ENCODE data around the gene ROBO1.
"Not testable (repeated sequence)": the region's sequence is repeated elsewhere in the genome, so short reads cannot be mapped to it uniquely, and the experiment has no call there.

The ROBO1 gene

GRCh38 chr3:79306934-79307570 lies 460.7 kb downstream of the ROBO1 start:
- Histone ChIP-seq H3K4me2 (no peak overlapping the region), H3K27ac (no peak overlapping the region), H3K27me3 (ENCODE audit: insufficient read depth, low read depth) (no peaks in the 10 kb centered on the region), H3K4me3 (IDR thresholded peaks at IDR 0.05; ENCODE audit: insufficient read depth, low read depth, low read length) (no peak overlapping the region), H3K36me3 (ENCODE audit: insufficient read depth) (no peaks in the 10 kb centered on the region), H3K79me2 (ENCODE audit: insufficient read depth, low read depth) (no peaks in the 10 kb centered on the region), H3K9ac (no peak overlapping the region), H4K20me1 (ENCODE audit: insufficient read depth) (no peaks in the 10 kb centered on the region), H2AFZ (ENCODE audit: low read depth) (no peak overlapping the region), H3K4me1 (ENCODE audit: low read depth, poor library complexity, severe bottlenecking) (no peaks in the 10 kb centered on the region)
- no peak for TF ChIP-seq CTCF (conservative IDR thresholded peaks at IDR 0.05; ENCODE audit: low read depth, low read length)

DNA sequence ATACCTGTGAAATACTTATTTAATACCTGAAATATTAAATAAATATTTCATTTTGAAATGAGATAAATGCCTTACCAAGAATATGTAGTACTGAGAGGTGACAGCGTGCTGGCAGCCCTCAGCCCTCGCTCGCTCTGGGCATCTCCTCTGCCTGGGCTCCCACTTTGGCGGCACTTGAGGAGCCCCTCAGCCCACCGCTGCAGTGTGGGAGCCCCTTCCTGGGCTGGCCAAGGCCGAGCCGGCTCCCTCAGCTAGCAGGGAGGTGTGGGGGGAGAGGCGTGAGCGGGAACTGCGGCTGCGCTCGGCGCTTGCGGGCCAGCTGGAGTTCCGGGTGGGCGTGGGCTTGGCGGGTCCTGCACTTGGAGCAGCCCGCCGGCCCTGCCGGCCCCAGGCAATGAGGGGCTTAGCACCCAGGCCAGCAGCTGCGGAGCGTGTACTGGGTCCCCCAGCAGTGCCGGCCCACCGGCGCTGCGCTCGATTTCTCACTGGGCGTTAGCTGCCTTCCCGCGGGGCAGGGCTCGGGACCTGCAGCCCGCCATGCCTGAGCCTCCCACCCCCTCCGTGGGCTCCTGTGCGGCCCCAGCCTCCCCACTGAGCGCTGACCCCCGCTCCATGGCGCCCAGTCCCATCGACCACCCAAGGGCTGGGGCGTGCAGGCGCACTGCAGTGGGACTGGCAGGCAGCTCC lies 467.7 kb downstream of the ROBO1 start:
- not testable (repeated sequence) for H3K4me1 ChIP-seq (ENCODE audit: low read depth, poor library complexity, severe bottlenecking); H3K4me2 ChIP-seq; H3K27ac ChIP-seq; H3K4me3 ChIP-seq (IDR thresholded peaks at IDR 0.05; ENCODE audit: insufficient read depth, low read depth, low read length); H2AFZ ChIP-seq (ENCODE audit: low read depth); H3K27me3 ChIP-seq (ENCODE audit: insufficient read depth, low read depth); H3K9ac ChIP-seq; H4K20me1 ChIP-seq (ENCODE audit: insufficient read depth); H3K36me3 ChIP-seq (ENCODE audit: insufficient read depth); H3K79me2 ChIP-seq (ENCODE audit: insufficient read depth, low read depth)

GRCh38 chr3:79297245-79297960 lies 470.4 kb downstream of the ROBO1 start:
- H2AFZ ChIP-seq (ENCODE audit: low read depth), result no peak overlapping the region
- no peaks in the 10 kb centered on the region for H3K4me1 ChIP-seq (ENCODE audit: low read depth, poor library complexity, severe bottlenecking)
- no peak overlapping the region for H3K4me2 ChIP-seq
- no peak overlapping the region for H3K9ac ChIP-seq
- H3K4me3 ChIP-seq (IDR thresholded peaks at IDR 0.05; ENCODE audit: insufficient read depth, low read depth, low read length), result no peak overlapping the region
- no peak for TF ChIP-seq CTCF (conservative IDR thresholded peaks at IDR 0.05; ENCODE audit: low read depth, low read length)
- H3K27me3 ChIP-seq (ENCODE audit: insufficient read depth, low read depth), result no peaks in the 10 kb centered on the region
- no peak overlapping the region for H3K27ac ChIP-seq
- H3K36me3 ChIP-seq (ENCODE audit: insufficient read depth), result no peaks in the 10 kb centered on the region
- H4K20me1 ChIP-seq (ENCODE audit: insufficient read depth), result no peaks in the 10 kb centered on the region
- H3K79me2 ChIP-seq (ENCODE audit: insufficient read depth, low read depth), result no peaks in the 10 kb centered on the region

GRCh38 chr3:79286882-79287281 lies 480.9 kb downstream of the ROBO1 start:
- H3K4me2 ChIP-seq, result no peak overlapping the region
- H3K4me1 ChIP-seq (ENCODE audit: low read depth, poor library complexity, severe bottlenecking), result no peaks in the 10 kb centered on the region
- no peaks in the 10 kb centered on the region for H3K79me2 ChIP-seq (ENCODE audit: insufficient read depth, low read depth)
- no peaks in the 10 kb centered on the region for H4K20me1 ChIP-seq (ENCODE audit: insufficient read depth)
- H3K27ac ChIP-seq, result no peak overlapping the region
- no peaks in the 10 kb centered on the region for H3K27me3 ChIP-seq (ENCODE audit: insufficient read depth, low read depth)
- no peaks in the 10 kb centered on the region for H3K36me3 ChIP-seq (ENCODE audit: insufficient read depth)
- H2AFZ ChIP-seq (ENCODE audit: low read depth), result no peak overlapping the region
- no peak overlapping the region for H3K4me3 ChIP-seq (IDR thresholded peaks at IDR 0.05; ENCODE audit: insufficient read depth, low read depth, low read length)
- TF ChIP-seq CTCF (conservative IDR thresholded peaks at IDR 0.05; ENCODE audit: low read depth, low read length), result no peak
- no peak overlapping the region for H3K9ac ChIP-seq
